Esophagus squamous epithelium (tissue), 4 donors: ENCODE measurements around the gene AUTS2.

ENCODE experiments used
- POLR2A ChIP-seq, 4 donors: fragments of 450-650 bp; IDR thresholded peaks; one replicate each; pipeline ENCODE4 v1.6.1; 2017; ENCODE audit warnings: antibody characterized with exemption in 4 of 4, mild to moderate bottlenecking in 4 of 4, moderate library complexity in 3 of 4
- TF ChIP-seq, protein P1 (sequence below), 6 experiments: fragments of 450-650 bp in 4 of 6; fragments of 200-600 bp in 2 of 6; sonication (generic) in 2 of 6; IDR thresholded peaks; one replicate each; pipeline ENCODE4 v1.5.1; 2016 to 2019; ENCODE audit warnings: antibody characterized with exemption in 6 of 6, mild to moderate bottlenecking in 4 of 6, moderate library complexity in 4 of 6

DNA sequence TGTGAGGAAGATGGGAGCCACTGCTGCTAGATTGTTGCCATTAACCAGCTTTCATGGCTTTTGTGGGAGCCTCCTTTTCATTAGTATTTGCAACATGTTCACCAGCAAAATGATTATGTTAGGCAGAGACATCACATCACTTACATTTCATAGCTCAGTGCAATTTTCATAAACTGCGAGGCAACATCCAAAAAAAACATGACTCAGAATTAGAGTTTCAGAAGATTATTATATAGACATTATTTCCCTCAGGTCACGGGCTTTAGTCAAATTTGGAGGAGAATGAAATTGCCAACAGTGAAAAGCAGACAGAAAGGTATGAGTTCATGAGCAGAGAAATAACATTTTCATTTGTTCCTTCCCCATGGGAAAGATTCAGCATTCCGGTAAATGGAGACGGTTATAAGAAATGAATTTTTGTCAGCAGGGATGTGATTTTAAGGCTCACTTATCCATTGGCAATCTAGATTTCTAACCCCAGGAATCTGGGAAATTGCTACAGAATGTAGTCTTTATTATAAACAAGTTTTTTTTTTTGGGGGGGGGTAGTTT, 573.2 kb downstream of the AUTS2 start:
- TF ChIP-seq, protein P1, sequence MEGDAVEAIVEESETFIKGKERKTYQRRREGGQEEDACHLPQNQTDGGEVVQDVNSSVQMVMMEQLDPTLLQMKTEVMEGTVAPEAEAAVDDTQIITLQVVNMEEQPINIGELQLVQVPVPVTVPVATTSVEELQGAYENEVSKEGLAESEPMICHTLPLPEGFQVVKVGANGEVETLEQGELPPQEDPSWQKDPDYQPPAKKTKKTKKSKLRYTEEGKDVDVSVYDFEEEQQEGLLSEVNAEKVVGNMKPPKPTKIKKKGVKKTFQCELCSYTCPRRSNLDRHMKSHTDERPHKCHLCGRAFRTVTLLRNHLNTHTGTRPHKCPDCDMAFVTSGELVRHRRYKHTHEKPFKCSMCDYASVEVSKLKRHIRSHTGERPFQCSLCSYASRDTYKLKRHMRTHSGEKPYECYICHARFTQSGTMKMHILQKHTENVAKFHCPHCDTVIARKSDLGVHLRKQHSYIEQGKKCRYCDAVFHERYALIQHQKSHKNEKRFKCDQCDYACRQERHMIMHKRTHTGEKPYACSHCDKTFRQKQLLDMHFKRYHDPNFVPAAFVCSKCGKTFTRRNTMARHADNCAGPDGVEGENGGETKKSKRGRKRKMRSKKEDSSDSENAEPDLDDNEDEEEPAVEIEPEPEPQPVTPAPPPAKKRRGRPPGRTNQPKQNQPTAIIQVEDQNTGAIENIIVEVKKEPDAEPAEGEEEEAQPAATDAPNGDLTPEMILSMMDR (IDR thresholded peaks at IDR 0.05), result no peak
- TF ChIP-seq POLR2A (IDR thresholded peaks at IDR 0.05), result no peak
